Caco-2 (cell line): ENCODE results near the gene OR2M7. TPM values are rescaled to one million over a fixed set of nuclear protein-coding genes. Genes with fewer than 3 reads are reported as not detected.

Source experiments
- Bru-seq: library from RNA; stranded (reverse); fragments of 400-500 nt; gene quantifications from one replicate; lab custom pipeline; 2021; lab: Mats Ljungman, UMichigan
- BruChase-seq, 2 experiments: library from RNA; stranded (reverse); fragments of 400-500 nt; gene quantifications; one replicate each; lab custom pipeline; 2021; lab: Mats Ljungman, UMichigan
- BruUV-seq: library from RNA; stranded (reverse); fragments of 400-500 nt; replicated peaks from 2 replicates; lab custom pipeline; 2021; lab: Mats Ljungman, UMichigan
- CTCF ChIA-PET: fragments of 300-600 bp; sonication (Branson Sonifier 250); formaldehyde crosslinking; loops from one replicate; lab custom pipeline; 2022; ENCODE audit warnings: antibody characterized with exemption; lab: Charles Lee
- POLR2A ChIA-PET: fragments of 300-600 bp; sonication (Branson Sonifier 250); formaldehyde crosslinking; loops from one replicate; lab custom pipeline; 2022; ENCODE audit warnings: antibody characterized with exemption; lab: Charles Lee
- DNase-seq, 2 experiments: peaks; one replicate each; pipeline versions ENCODE4 v3.0.0 to v3.0.0-alpha.2; 2020 to 2022
- H3K27me3 ChIP-seq: replicated peaks from 2 replicates; pipeline ENCODE4 v1.6.0; 2011; ENCODE audit warnings: low read length; ENCODE audit not compliant: control insufficient read depth, insufficient read depth
- H3K36me3 ChIP-seq: 2 replicates; pipeline ENCODE4 v1.5.1; 2011; ENCODE audit warnings: low read length; ENCODE audit not compliant: control insufficient read depth, insufficient read depth
- H3K4me1 ChIP-seq: fragments of 250-450 bp; sonication (Bioruptor Pico); 2 replicates; pipeline ENCODE4 v1.5.1; 2020; ENCODE audit warnings: mild to moderate bottlenecking
- H3K4me3 ChIP-seq: 2 replicates; pipeline ENCODE4 v1.5.1; 2011; ENCODE audit warnings: low read depth, mild to moderate bottlenecking, control low read depth, low read length
- H3K9me3 ChIP-seq: fragments of 250-450 bp; sonication (Bioruptor Pico); 2 replicates; pipeline ENCODE4 v1.5.1; 2020; ENCODE audit warnings: mild to moderate bottlenecking, moderate library complexity
- H3K27ac Mint-ChIP-seq: one replicate; pipeline ENCODE4 v1.8.0; 2022; ENCODE audit warnings: mixed read lengths; ENCODE audit not compliant: unreplicated experiment
- H3K27me3 Mint-ChIP-seq: one replicate; pipeline ENCODE4 v1.8.0; 2022; ENCODE audit warnings: mixed read lengths; ENCODE audit not compliant: insufficient read depth, unreplicated experiment
- H3K36me3 Mint-ChIP-seq: one replicate; pipeline ENCODE4 v1.8.0; 2022; ENCODE audit warnings: mild to moderate bottlenecking, mixed read lengths; ENCODE audit not compliant: insufficient read depth, unreplicated experiment
- H3K4me1 Mint-ChIP-seq: one replicate; pipeline ENCODE4 v1.8.0; 2022; ENCODE audit warnings: low read depth, mixed read lengths; ENCODE audit not compliant: unreplicated experiment
- H3K4me3 Mint-ChIP-seq: one replicate; pipeline ENCODE4 v1.8.0; 2022; ENCODE audit warnings: mild to moderate bottlenecking, moderate library complexity, mixed read lengths; ENCODE audit not compliant: unreplicated experiment
- H3K9me3 Mint-ChIP-seq: one replicate; pipeline ENCODE4 v1.8.0; 2022; ENCODE audit warnings: mixed read lengths; ENCODE audit not compliant: unreplicated experiment
- CTCF ChIP-seq, 2 experiments: fragments of 200-600 bp in 1 of 2; IDR thresholded peaks; 1 replicate in 1 of 2; 2 replicates in 1 of 2; pipeline versions ENCODE4 v1.5.1 to v1.8.0; 2011 to 2022; ENCODE audit warnings: antibody characterized with exemption in 1 of 2, control low read depth in 1 of 2, inconsistent platforms in 1 of 2, low read depth in 1 of 2, low read length in 1 of 2, mild to moderate bottlenecking in 1 of 2, moderate library complexity in 1 of 2; ENCODE audit not compliant: insufficient read depth in 1 of 2, severe bottlenecking in 1 of 2, unreplicated experiment in 1 of 2
- intact Hi-C: fragments of 100-400 bp; cut with micrococcal nuclease; formaldehyde crosslinking; loops from one replicate; pipeline ENCODE4 v1.10.0; 2022; ENCODE audit not compliant: unreplicated experiment
- long read RNA-seq: library from polyadenylated mRNA; stranded (forward); transcript quantifications from one replicate; pipeline ENCODE4 v2.0.0, GENCODE V29; 2022
- total RNA-seq: library from RNA; stranded (reverse); gene quantifications from 2 replicates; pipeline ENCODE4 v1.2.3, GENCODE V29; 2022

Gene OR2M7
- total RNA-seq (not detected in 2 replicates), Bru-seq, nascent RNA (not detected), BruChase-seq, experiment 1, labeled RNA remaining after a 2-hour chase (not detected), BruChase-seq, experiment 2, labeled RNA remaining after a 6-hour chase (not detected)
- long read RNA-seq = 0 reads

GRCh38 chr1:248324468-248324867 lies at the start of gene OR2M7:
TSS of gene OR2M7 (minus strand) at chr1:248324568. CDS start at chr1:248324568, 0 bp downstream.
- Histone ChIP-seq H3K4me1 (no peaks in the 10 kb centered on the region), H3K4me3 (no peak within 1 kb of the TSS), H3K27me3 (no peaks in the 10 kb centered on the region), H3K9me3 (no peaks in the 10 kb centered on the region), H3K36me3 (no peaks in the 10 kb centered on the region)
- POLR2A ChIA-PET = no interaction called here
- no peaks in the 10 kb centered on the region for H3K36me3 Mint-ChIP-seq
- H3K4me3 Mint-ChIP-seq = no peak within 1 kb of the TSS
- no peaks in the 10 kb centered on the region for H3K4me1 Mint-ChIP-seq
- no peak for DNase-seq
- no peak for TF ChIP-seq CTCF (IDR thresholded peaks at IDR 0.05; ENCODE audit: insufficient read depth in 1 of 2, low read depth in 1 of 2, low read length in 1 of 2, severe bottlenecking in 1 of 2, unreplicated experiment in 1 of 2)
- H3K27ac Mint-ChIP-seq = no peak within 1 kb of the TSS
- BruUV-seq = no TSS peak
- CTCF ChIA-PET = no interaction called here
- intact Hi-C loops = no loop called here
- peaks cover 17% of the 10 kb centered on the region for H3K9me3 Mint-ChIP-seq
- peaks cover 2% of the 10 kb centered on the region for H3K27me3 Mint-ChIP-seq

GRCh38 chr1:248373761-248374160 lies 49.4 kb upstream of the OR2M7 start:
- DNase-seq = no peak
- CTCF ChIA-PET = no interaction called here
- no peaks in the 10 kb centered on the region for H3K36me3 ChIP-seq
- no peaks in the 10 kb centered on the region for H3K9me3 ChIP-seq
- H3K27me3 Mint-ChIP-seq = no peaks in the 10 kb centered on the region
- no peaks in the 10 kb centered on the region for H3K4me1 Mint-ChIP-seq
- H3K4me1 ChIP-seq = no peaks in the 10 kb centered on the region
- intact Hi-C loops = no loop called here
- BruUV-seq = no TSS peak
- no peak overlapping the region for H3K4me3 ChIP-seq
- H3K27me3 ChIP-seq = no peaks in the 10 kb centered on the region
- no peak overlapping the region for H3K27ac Mint-ChIP-seq
- H3K36me3 Mint-ChIP-seq = no peaks in the 10 kb centered on the region
- H3K4me3 Mint-ChIP-seq = no peak overlapping the region
- peaks cover 14% of the 10 kb centered on the region for H3K9me3 Mint-ChIP-seq
- POLR2A ChIA-PET = no interaction called here
- no peak for TF ChIP-seq CTCF (IDR thresholded peaks at IDR 0.05; ENCODE audit: insufficient read depth in 1 of 2, low read depth in 1 of 2, low read length in 1 of 2, severe bottlenecking in 1 of 2, unreplicated experiment in 1 of 2)

- Mint-ChIP-seq H3K9me3 (peaks cover 14% of the 10 kb centered on the region), H3K36me3 (no peaks in the 10 kb centered on the region), H3K27ac (no peak overlapping the region), H3K4me3 (no peak overlapping the region), H3K4me1 (no peaks in the 10 kb centered on the region), H3K27me3 (no peaks in the 10 kb centered on the region)
- Histone ChIP-seq H3K4me3 (no peak overlapping the region), H3K4me1 (no peaks in the 10 kb centered on the region), H3K27me3 (no peaks in the 10 kb centered on the region), H3K36me3 (no peaks in the 10 kb centered on the region), H3K9me3 (no peaks in the 10 kb centered on the region)
- POLR2A ChIA-PET = no interaction called here
- BruUV-seq = no TSS peak
- no peak for TF ChIP-seq CTCF (IDR thresholded peaks at IDR 0.05; ENCODE audit: insufficient read depth in 1 of 2, low read depth in 1 of 2, low read length in 1 of 2, severe bottlenecking in 1 of 2, unreplicated experiment in 1 of 2)
- no peak for DNase-seq
- CTCF ChIA-PET = no interaction called here
- intact Hi-C loops = no loop called here
Observed at GRCh38 chr1:248372394-248372793, 48.0 kb upstream of the OR2M7 start.
